H9 (cell line): ENCODE data around the gene CACNA2D4. TPM values are rescaled to one million over a fixed set of nuclear protein-coding genes. Genes with fewer than 3 reads are reported as not detected.

Source experiments
- DNase-seq: peaks from one replicate; pipeline ENCODE4 v3.0.0-alpha.2; 2017
- H2AFZ ChIP-seq: one replicate; pipeline ENCODE4 v1.6.1; 2013; ENCODE audit warnings: mild to moderate bottlenecking, low read length, control low read depth, moderate library complexity
- H2AK5ac ChIP-seq: 2 replicates; pipeline ENCODE4 v1.6.1; 2013; ENCODE audit warnings: low read length, control low read depth, mixed read lengths; ENCODE audit not compliant: insufficient read length
- H2BK120ac ChIP-seq: one replicate; pipeline ENCODE4 v1.6.1; 2013; ENCODE audit warnings: low read depth, mild to moderate bottlenecking, low read length, control low read depth, inconsistent platforms; ENCODE audit not compliant: poor library complexity, severe bottlenecking
- H2BK12ac ChIP-seq: 2 replicates; pipeline ENCODE4 v1.6.1; 2013; ENCODE audit warnings: low read length, control low read depth, mixed read lengths, low read depth; ENCODE audit not compliant: insufficient read length
- H2BK15ac ChIP-seq: 2 replicates; pipeline ENCODE4 v1.6.1; 2013; ENCODE audit warnings: low read depth, low read length, control low read depth
- H2BK20ac ChIP-seq: one replicate; pipeline ENCODE4 v1.6.1; 2013; ENCODE audit warnings: low read depth, mild to moderate bottlenecking, low read length, control low read depth, inconsistent platforms; ENCODE audit not compliant: poor library complexity, severe bottlenecking
- H2BK5ac ChIP-seq: 2 replicates; pipeline ENCODE4 v1.6.1; 2013; ENCODE audit warnings: low read length, control low read depth, mixed read lengths; ENCODE audit not compliant: insufficient read length
- H3K14ac ChIP-seq: 2 replicates; pipeline ENCODE4 v1.6.1; 2013; ENCODE audit warnings: low read length, control low read depth; ENCODE audit not compliant: insufficient read depth
- H3K18ac ChIP-seq: 2 replicates; pipeline ENCODE4 v1.6.1; 2013; ENCODE audit warnings: low read depth, mild to moderate bottlenecking, mixed read lengths, low read length, control low read depth; ENCODE audit not compliant: insufficient read length
- H3K23ac ChIP-seq: 2 replicates; pipeline ENCODE4 v1.6.1; 2013; ENCODE audit warnings: low read length, control low read depth, mixed read lengths, low read depth; ENCODE audit not compliant: insufficient read length
- H3K23me2 ChIP-seq: 2 replicates; pipeline ENCODE4 v1.6.1; 2013; ENCODE audit warnings: low read depth, mild to moderate bottlenecking, mixed read lengths, low read length, control low read depth; ENCODE audit not compliant: insufficient read length, poor library complexity, severe bottlenecking
- H3K27ac ChIP-seq: 2 replicates; pipeline ENCODE4 v1.5.1; 2013; ENCODE audit warnings: low read length, control low read depth, mixed read lengths, low read depth; ENCODE audit not compliant: insufficient read length
- H3K27me3 ChIP-seq: 2 replicates; pipeline ENCODE4 v1.6.1; 2013; ENCODE audit warnings: low read length, control low read depth, inconsistent platforms; ENCODE audit not compliant: insufficient read depth
- H3K4ac ChIP-seq: 2 replicates; pipeline ENCODE4 v1.6.1; 2013; ENCODE audit warnings: low read depth, mild to moderate bottlenecking, control low read depth, inconsistent platforms, low read length, moderate library complexity
- H3K4me1 ChIP-seq: 2 replicates; pipeline ENCODE4 v1.6.1; 2013; ENCODE audit warnings: low read length, control low read depth, inconsistent platforms; ENCODE audit not compliant: insufficient read depth
- H3K4me2 ChIP-seq: 2 replicates; pipeline ENCODE4 v1.6.1; 2013; ENCODE audit warnings: low read length, control low read depth, mixed read lengths; ENCODE audit not compliant: insufficient read length, insufficient read depth
- H3K56ac ChIP-seq: 2 replicates; pipeline ENCODE4 v1.6.1; 2013; ENCODE audit warnings: low read depth, mild to moderate bottlenecking, mixed read lengths, low read length, control low read depth; ENCODE audit not compliant: insufficient read length
- H3K79me1 ChIP-seq: 2 replicates; pipeline ENCODE4 v1.6.1; 2013; ENCODE audit warnings: low read depth, mild to moderate bottlenecking, moderate library complexity, low read length, control low read depth, inconsistent platforms; ENCODE audit not compliant: insufficient read depth, poor library complexity, severe bottlenecking
- H3K79me2 ChIP-seq: 2 replicates; pipeline ENCODE4 v1.6.1; 2013; ENCODE audit warnings: low read length, control low read depth, inconsistent platforms; ENCODE audit not compliant: insufficient read depth
- H3K9ac ChIP-seq: 2 replicates; pipeline ENCODE4 v1.6.1; 2013; ENCODE audit warnings: low read length, control low read depth, mixed read lengths; ENCODE audit not compliant: insufficient read length; ENCODE audit errors: extremely low read depth
- H3K9me3 ChIP-seq: one replicate; pipeline ENCODE4 v1.6.1; 2013; ENCODE audit warnings: low read depth, low read length, inconsistent platforms; ENCODE audit not compliant: control insufficient read depth
- H3T11ph ChIP-seq: one replicate; pipeline ENCODE4 v1.6.1; 2013; ENCODE audit warnings: mild to moderate bottlenecking, low read length, control low read depth, inconsistent platforms
- H4K20me1 ChIP-seq: one replicate; pipeline ENCODE4 v1.6.1; 2013; ENCODE audit not compliant: control insufficient read depth, insufficient read length, insufficient read depth
- H4K5ac ChIP-seq: 2 replicates; pipeline ENCODE4 v1.6.1; 2013; ENCODE audit warnings: low read depth, mild to moderate bottlenecking, mixed read lengths, low read length, control low read depth; ENCODE audit not compliant: insufficient read length
- H4K8ac ChIP-seq: replicated peaks from 2 replicates; pipeline ENCODE4 v1.6.1; 2013; ENCODE audit warnings: low read length, control low read depth, mixed read lengths, low read depth; ENCODE audit not compliant: insufficient read length
- H4K91ac ChIP-seq: 2 replicates; pipeline ENCODE4 v1.6.1; 2013; ENCODE audit warnings: low read depth, mild to moderate bottlenecking, moderate library complexity, mixed read lengths, low read length, control low read depth; ENCODE audit not compliant: insufficient read length
- H3K27ac Mint-ChIP-seq, 3 experiments: 2 replicates in 2 of 3; 3 replicates in 1 of 3; pipeline ENCODE4 v1.8.0; 2020 to 2021; ENCODE audit warnings: mixed read lengths in 3 of 3, mild to moderate bottlenecking in 1 of 3, moderate library complexity in 1 of 3
- H3K27me3 Mint-ChIP-seq: 2 replicates; pipeline ENCODE4 v1.8.0; 2021; ENCODE audit warnings: low read depth, mild to moderate bottlenecking, moderate library complexity, mixed read lengths
- H3K36me3 Mint-ChIP-seq, 3 experiments: 2 replicates in 2 of 3; 3 replicates in 1 of 3; pipeline ENCODE4 v1.8.0; 2020 to 2021; ENCODE audit warnings: low read depth in 3 of 3, mixed read lengths in 3 of 3; ENCODE audit not compliant: insufficient read depth in 1 of 3
- H3K4me1 Mint-ChIP-seq, 2 experiments: 2 replicates each; pipeline ENCODE4 v1.8.0; 2020; ENCODE audit warnings: mixed read lengths in 2 of 2
- H3K4me3 Mint-ChIP-seq, 2 experiments: 2 replicates in 1 of 2; 3 replicates in 1 of 2; pipeline ENCODE4 v1.8.0; 2020 to 2021; ENCODE audit warnings: mild to moderate bottlenecking in 2 of 2, mixed read lengths in 2 of 2, moderate library complexity in 1 of 2
- H3K9me3 Mint-ChIP-seq, 2 experiments: 2 replicates in 1 of 2; 3 replicates in 1 of 2; pipeline ENCODE4 v1.8.0; 2020; ENCODE audit warnings: mild to moderate bottlenecking in 2 of 2, mixed read lengths in 2 of 2, moderate library complexity in 1 of 2
- CTCF ChIP-seq: fragments of 200-600 bp; sonication (generic); conservative IDR thresholded peaks from 3 replicates; pipeline ENCODE4 v1.8.0; 2021; ENCODE audit warnings: antibody characterized with exemption, mild to moderate bottlenecking
- WGBS: extraction: QIAGEN DNeasy Blood & Tissue Kit; methylation state at CpG from one replicate; pipeline ENCODE4 v1.1.7; 2013; ENCODE audit warnings: missing lambda C conversion rate, low lambda C conversion rate, mixed read lengths; ENCODE audit not compliant: insufficient read length; ENCODE audit errors: extremely low coverage; 5-methylcytosine and 5-hydroxymethylcytosine counted together
- total RNA-seq: library from RNA; stranded (reverse); gene quantifications from 2 replicates; pipeline ENCODE4 v1.2.1, GENCODE V29; 2021

The CACNA2D4 gene
- total RNA-seq, 1 experiment from 2014 or later: 0.79 TPM

GRCh38 chr12:1864456-1864855 lies 54.0 kb downstream of the CACNA2D4 start:
- no peak overlapping the region for H2AFZ ChIP-seq
- no peak overlapping the region for H3T11ph ChIP-seq
- no peaks in the 10 kb centered on the region for H3K9me3 ChIP-seq
- H4K5ac ChIP-seq: no peak overlapping the region
- no peak overlapping the region for H2BK5ac ChIP-seq
- no peak overlapping the region for H4K91ac ChIP-seq
- H3K79me1 ChIP-seq: no peaks in the 10 kb centered on the region
- no peaks in the 10 kb centered on the region for H3K79me2 ChIP-seq
- no peak overlapping the region for H2BK20ac ChIP-seq
- no peak for TF ChIP-seq CTCF
- Mint-ChIP-seq H3K27ac (no peak overlapping the region), H3K9me3 (peaks cover 0 to 3% of the 10 kb centered on the region in 2 experiments; a peak in 3 of 5 replicates), H3K4me3 (no peak overlapping the region), H3K4me1 (no peaks in the 10 kb centered on the region), H3K36me3 (peaks cover 0 to 4% (median 0%) of the 10 kb centered on the region in 3 experiments; a peak in 2 of 7 replicates), H3K27me3 (peaks cover 3% of the 10 kb centered on the region; the same call in 1 of the 2 replicates)
- H3K23me2 ChIP-seq: no peaks in the 10 kb centered on the region
- no peak overlapping the region for H3K4ac ChIP-seq
- no peaks in the 10 kb centered on the region for H3K27me3 ChIP-seq
- H2BK120ac ChIP-seq: no peak overlapping the region
- H2BK12ac ChIP-seq: no peak overlapping the region
- no peaks in the 10 kb centered on the region for H3K4me1 ChIP-seq
- no peak overlapping the region for H3K4me2 ChIP-seq
- DNase-seq: peak; percentile 29
- H3K27ac ChIP-seq: no peak overlapping the region
- no CpG with 5 or more reads among the region's 27 CpGs for WGBS
- no peak overlapping the region for H4K8ac ChIP-seq
- H3K23ac ChIP-seq: no peak overlapping the region
- no peak overlapping the region; the same call in 1 of the 2 replicates for H3K14ac ChIP-seq
- H2AK5ac ChIP-seq: no peak overlapping the region
- H4K20me1 ChIP-seq: no peaks in the 10 kb centered on the region
- no peak overlapping the region for H3K56ac ChIP-seq
- peak overlapping the region; percentile 44 for H3K18ac ChIP-seq
- no peak overlapping the region for H2BK15ac ChIP-seq
- H3K9ac ChIP-seq: no peak overlapping the region
